GM21526 (cell line): ENCODE data around the gene OR10A5.
"Not testable (repeated sequence)": the region's sequence is repeated elsewhere in the genome, so short reads cannot be mapped to it uniquely, and the experiment has no call there.

Experiments used
- ATAC-seq: cut with Tn5 transposase; IDR thresholded peaks from one replicate; pipeline ENCODE4 v1.9.1; 2021; ENCODE audit warnings: moderate library complexity; ENCODE audit not compliant: unreplicated experiment, low FRiP score

Gene OR10A5

GRCh38 chr11:6871278-6871677 lies 25.8 kb downstream of the OR10A5 start:
- no peak for ATAC-seq

- ATAC-seq = no peak
Observed at GRCh38 chr11:6875761-6876160, 30.3 kb downstream of the OR10A5 start.

GRCh38 chr11:6876325-6876724 lies 30.8 kb downstream of the OR10A5 start, which contains the start of gene OR10A4:
OR10A4 (plus strand) TSS chr11:6876625; CDS start chr11:6876648, 23 bp downstream.
- ATAC-seq = no peak

- no peak for ATAC-seq
Observed at GRCh38 chr11:6876914-6877313, 31.4 kb downstream of the OR10A5 start.

GRCh38 chr11:6882751-6883150 lies 37.3 kb downstream of the OR10A5 start:
- ATAC-seq = no peak

- ATAC-seq = not testable (repeated sequence)
Observed at GRCh38 chr11:6887711-6888110, 42.2 kb downstream of the OR10A5 start.

- no peak for ATAC-seq
Observed at GRCh38 chr11:6888830-6889229, 43.3 kb downstream of the OR10A5 start.

- no peak for ATAC-seq
Observed at GRCh38 chr11:6889835-6890234, 44.4 kb downstream of the OR10A5 start.

- no peak for ATAC-seq
Observed at GRCh38 chr11:6892400-6892799, 46.9 kb downstream of the OR10A5 start, which contains the start of gene OR2D2. OR2D2 (minus strand) TSS chr11:6892500; CDS start chr11:6892500, 0 bp downstream.

- no peak for ATAC-seq
Observed at GRCh38 chr11:6894097-6894496, 48.6 kb downstream of the OR10A5 start.

- ATAC-seq = peak; percentile 80
Observed at GRCh38 chr11:6895010-6895409, 49.5 kb downstream of the OR10A5 start.
